Stimulated activated CD4-positive, alpha-beta T cell treated with anti-CD3 and anti-CD28 coated beads, Interleukin-4, amount 100 ng/mL, for 48 hours (primary cell): Measurements from ENCODE around the gene UBC.
"Not testable (repeated sequence)": the region's sequence is repeated elsewhere in the genome, so short reads cannot be mapped to it uniquely, and the experiment has no call there.

Experiments
- DNase-seq, 2 donors: peaks; one replicate each; pipeline ENCODE4 v3.0.0-alpha.2; 2020; ENCODE audit warnings: low read depth in 2 of 2

UBC gene

GRCh38 chr12:124915239-124916236 is 1.1 kb upstream of the UBC start:
- no peak for DNase-seq

GRCh38 chr12:124913474-124914391 is 717 bp downstream of the UBC start:
- DNase-seq, result peak; percentile 94 to 96

- not testable (repeated sequence) for DNase-seq
These were observed 1.7 kb downstream of the UBC start for GRCh38 chr12:124912529-124913287.

GRCh38 chr12:124911521-124911920 is 2.9 kb downstream of the UBC start:
- DNase-seq, result not testable (repeated sequence)

GRCh38 chr12:124910561-124911478 is 3.6 kb downstream of the UBC start:
- DNase-seq, result no peak

- DNase-seq, result no peak
These were observed 4.5 kb downstream of the UBC start for GRCh38 chr12:124909831-124910560.

- DNase-seq, result peak; percentile 82 to 87
These were observed 7.7 kb downstream of the UBC start for GRCh38 chr12:124906606-124907261.

GRCh38 chr12:124904306-124905098 is 9.9 kb downstream of the UBC start:
- no peak for DNase-seq

- DNase-seq, result no peak
These were observed 11.5 kb downstream of the UBC start for GRCh38 chr12:124902916-124903315.

- no peak for DNase-seq
These were observed 13.4 kb downstream of the UBC start for GRCh38 chr12:124901003-124901402.

- not testable (repeated sequence) for DNase-seq
These were observed 14.1 kb downstream of the UBC start for GRCh38 chr12:124900345-124900795.

GRCh38 chr12:124898923-124899294 is 15.5 kb downstream of the UBC start:
- DNase-seq, result no peak

GRCh38 chr12:124898200-124898922 is 16.1 kb downstream of the UBC start:
- DNase-seq, result peak; percentile 52 to 58

- no peak for DNase-seq
These were observed 18.0 kb downstream of the UBC start for GRCh38 chr12:124896461-124896860.

- no peak for DNase-seq
These were observed 20.5 kb downstream of the UBC start for GRCh38 chr12:124893792-124894516.

GRCh38 chr12:124888260-124888659 is 26.2 kb downstream of the UBC start:
- DNase-seq, result no peak

- DNase-seq, result not testable (repeated sequence)
These were observed 26.7 kb downstream of the UBC start for GRCh38 chr12:124887766-124888165.
